A673 (cell line): ENCODE data around the gene PCNT. TPM values are rescaled to one million over a fixed set of nuclear protein-coding genes. Genes with fewer than 3 reads are reported as not detected.

Experiments
- BruUV-seq: library from RNA; stranded (reverse); fragments of 400-500 nt; replicated peaks from 2 replicates; lab custom pipeline; 2021; lab: Mats Ljungman, UMichigan
- CTCF ChIA-PET: fragments of 300-600 bp; sonication (Branson Sonifier 250); formaldehyde crosslinking; loops from one replicate; lab custom pipeline; 2022; ENCODE audit warnings: antibody characterized with exemption; lab: Charles Lee
- POLR2A ChIA-PET: fragments of 300-600 bp; sonication (Branson Sonifier 250); formaldehyde crosslinking; loops from one replicate; lab custom pipeline; 2022; ENCODE audit warnings: antibody characterized with exemption; ENCODE audit not compliant: low non-redundant PET; lab: Charles Lee
- DNase-seq: peaks from one replicate; pipeline ENCODE4 v3.0.0-alpha.2; 2015; ENCODE audit warnings: low spot score
- H3K27ac ChIP-seq: fragments of 200-600 bp; sonication (generic); 2 replicates; pipeline ENCODE4 v1.5.1; 2016; ENCODE audit warnings: mixed run types, low read depth, mild to moderate bottlenecking, mixed read lengths, antibody characterized with exemption, low read length; ENCODE audit not compliant: poor library complexity, severe bottlenecking
- H3K27me3 ChIP-seq: fragments of 200-600 bp; sonication (generic); replicated peaks from 2 replicates; pipeline ENCODE4 v1.6.1; 2017; ENCODE audit warnings: mixed run types, low read depth, mild to moderate bottlenecking, mixed read lengths, antibody characterized with exemption, low read length; ENCODE audit not compliant: insufficient read depth, poor library complexity
- H3K36me3 ChIP-seq: fragments of 200-600 bp; sonication (generic); 2 replicates; pipeline ENCODE4 v1.6.1; 2016; ENCODE audit warnings: mixed run types, mild to moderate bottlenecking, mixed read lengths, antibody characterized with exemption, low read length; ENCODE audit not compliant: insufficient read depth, poor library complexity, severe bottlenecking
- H3K4me1 ChIP-seq: fragments of 200-600 bp; sonication (generic); 2 replicates; pipeline ENCODE4 v1.6.1; 2017; ENCODE audit warnings: mixed run types, mild to moderate bottlenecking, mixed read lengths, antibody characterized with exemption, low read length; ENCODE audit not compliant: insufficient read depth, poor library complexity, severe bottlenecking
- H3K4me3 ChIP-seq: fragments of 200-600 bp; sonication (generic); 2 replicates; pipeline ENCODE4 v1.5.1; 2016; ENCODE audit warnings: low read depth, mixed run types, mild to moderate bottlenecking, mixed read lengths, low read length; ENCODE audit not compliant: poor library complexity, severe bottlenecking
- H3K9me3 ChIP-seq: fragments of 200-600 bp; sonication (generic); 2 replicates; pipeline ENCODE4 v1.6.1; 2016; ENCODE audit warnings: mixed run types, low read depth, mild to moderate bottlenecking, mixed read lengths, antibody characterized with exemption, low read length; ENCODE audit not compliant: poor library complexity, severe bottlenecking
- EZH2 ChIP-seq: fragments of 200-600 bp; sonication (generic); IDR thresholded peaks from 2 replicates; pipeline ENCODE4 v1.6.1; 2017; ENCODE audit warnings: borderline replicate concordance, low read depth, mild to moderate bottlenecking, mixed read lengths, antibody characterized with exemption, low read length; ENCODE audit not compliant: poor library complexity, severe bottlenecking
- intact Hi-C: fragments of 100-400 bp; cut with micrococcal nuclease; formaldehyde crosslinking; loops from one replicate; pipeline ENCODE4 v1.10.0; 2022; ENCODE audit not compliant: unreplicated experiment
- total RNA-seq: library from RNA; stranded (reverse); gene quantifications from 2 replicates; pipeline ENCODE4 v1.2.3, GENCODE V29; 2021
- TF ChIP-seq, protein P1 (sequence below): fragments of 300-800, 200-600 bp; sonication (generic); conservative IDR thresholded peaks from 2 replicates; pipeline ENCODE4 v1.5.1; 2017; ENCODE audit warnings: low read depth, mild to moderate bottlenecking, antibody characterized with exemption, low read length, moderate library complexity, mixed read lengths

PCNT gene
- total RNA-seq, 1 experiment from 2014 or later: 66.4 TPM

DNA sequence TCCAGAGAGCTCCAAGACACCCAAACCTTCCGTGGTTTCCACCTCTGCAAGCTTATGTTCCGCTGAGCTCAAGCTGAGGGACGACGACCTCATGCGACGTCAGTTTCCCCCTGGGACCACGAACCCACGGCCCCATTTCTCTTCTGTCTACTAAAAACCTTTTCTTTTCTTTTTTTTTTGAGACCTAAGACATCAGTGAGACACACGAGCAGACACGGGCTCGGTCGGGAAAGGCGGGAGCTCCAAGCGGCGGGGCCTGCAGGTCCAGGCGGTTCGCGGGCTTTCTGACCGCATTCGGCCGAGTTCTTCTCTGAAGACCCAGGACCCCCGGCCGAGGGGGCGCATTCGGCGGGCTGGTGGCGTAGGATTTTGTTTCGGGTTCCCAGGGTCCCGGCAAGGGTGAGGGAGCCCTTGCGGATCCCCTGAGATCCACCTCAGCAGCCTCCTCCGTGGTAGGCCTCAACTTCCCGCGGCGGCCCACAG, 688 bp upstream of the PCNT start:
- TF ChIP-seq, protein P1, sequence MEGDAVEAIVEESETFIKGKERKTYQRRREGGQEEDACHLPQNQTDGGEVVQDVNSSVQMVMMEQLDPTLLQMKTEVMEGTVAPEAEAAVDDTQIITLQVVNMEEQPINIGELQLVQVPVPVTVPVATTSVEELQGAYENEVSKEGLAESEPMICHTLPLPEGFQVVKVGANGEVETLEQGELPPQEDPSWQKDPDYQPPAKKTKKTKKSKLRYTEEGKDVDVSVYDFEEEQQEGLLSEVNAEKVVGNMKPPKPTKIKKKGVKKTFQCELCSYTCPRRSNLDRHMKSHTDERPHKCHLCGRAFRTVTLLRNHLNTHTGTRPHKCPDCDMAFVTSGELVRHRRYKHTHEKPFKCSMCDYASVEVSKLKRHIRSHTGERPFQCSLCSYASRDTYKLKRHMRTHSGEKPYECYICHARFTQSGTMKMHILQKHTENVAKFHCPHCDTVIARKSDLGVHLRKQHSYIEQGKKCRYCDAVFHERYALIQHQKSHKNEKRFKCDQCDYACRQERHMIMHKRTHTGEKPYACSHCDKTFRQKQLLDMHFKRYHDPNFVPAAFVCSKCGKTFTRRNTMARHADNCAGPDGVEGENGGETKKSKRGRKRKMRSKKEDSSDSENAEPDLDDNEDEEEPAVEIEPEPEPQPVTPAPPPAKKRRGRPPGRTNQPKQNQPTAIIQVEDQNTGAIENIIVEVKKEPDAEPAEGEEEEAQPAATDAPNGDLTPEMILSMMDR: no peak
- TF ChIP-seq EZH2: no peak
- intact Hi-C loops: loop anchor here (5.0 kb wide), 1 partner anchor 96 kb away; the partner anchor contains the start of gene LSS
- peaks cover 25% of the 10 kb centered on the region for H3K36me3 ChIP-seq
- peak overlapping the region; percentile 100 for H3K27ac ChIP-seq
- DNase-seq: no peak
- H3K4me3 ChIP-seq: peak overlapping the region; percentile 89
- H3K9me3 ChIP-seq: no peaks in the 10 kb centered on the region
- H3K4me1 ChIP-seq: peaks cover 27% of the 10 kb centered on the region
- CTCF ChIA-PET: interaction anchor here (0.5 kb wide), 1 partner anchor 350 kb away, joined by 8 read pairs; no protein-coding TSS in a partner anchor
- no peaks in the 10 kb centered on the region for H3K27me3 ChIP-seq
- BruUV-seq: no TSS peak
- POLR2A ChIA-PET: interaction anchor here (0.6 kb wide), 3 partner anchors 9 to 105 kb away, joined by 3 to 11 read pairs (median 5); no protein-coding TSS in a partner anchor

DNA sequence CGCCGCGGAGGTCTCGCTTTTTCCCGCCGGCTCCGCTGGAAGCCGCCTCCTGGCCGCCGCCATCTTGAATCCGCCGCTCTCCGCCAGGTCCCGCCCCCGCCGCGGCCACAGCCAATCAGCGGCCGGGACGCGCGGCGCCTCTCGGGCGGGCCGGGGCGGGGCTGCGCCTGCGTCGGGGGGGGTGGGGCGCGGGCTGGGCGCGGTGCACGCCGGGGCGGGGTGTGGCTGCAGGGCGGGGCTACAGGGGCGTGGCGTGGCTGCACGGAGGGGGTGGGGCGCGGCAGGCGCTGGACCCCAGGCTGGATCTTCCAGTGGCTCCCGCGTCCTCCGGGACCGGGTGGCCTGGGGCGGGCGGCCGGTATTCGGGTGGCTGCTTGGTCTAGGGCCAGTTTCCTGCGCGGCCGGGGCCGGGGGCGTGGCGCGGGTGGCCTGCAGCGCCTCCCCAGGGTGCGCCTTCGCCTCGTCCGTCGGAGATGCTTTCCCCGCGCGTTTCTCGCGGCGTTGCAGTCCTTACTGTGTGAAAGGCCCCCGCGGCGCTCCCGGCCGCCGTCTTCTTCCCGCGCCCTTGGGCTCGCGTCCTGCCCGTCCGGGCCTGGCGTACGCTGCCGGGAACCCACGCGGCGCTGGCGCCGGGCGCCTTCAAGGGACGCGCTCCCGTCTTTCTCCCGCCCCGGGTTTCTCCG, 575 bp downstream of the PCNT start:
- TF ChIP-seq, protein P1: no peak
- no peak for TF ChIP-seq EZH2
- peak; percentile 89 for DNase-seq
- Histone ChIP-seq H3K27me3 (no peaks in the 10 kb centered on the region), H3K27ac (peak overlapping the region; percentile 100), H3K4me3 (peak overlapping the region; percentile 89), H3K9me3 (no peaks in the 10 kb centered on the region), H3K36me3 (peaks cover 28% of the 10 kb centered on the region), H3K4me1 (peaks cover 27% of the 10 kb centered on the region)
- intact Hi-C loops: loop anchor here (5.0 kb wide), 1 partner anchor 97 kb away; the partner anchor contains the start of gene LSS
- BruUV-seq: no TSS peak
- CTCF ChIA-PET: interaction anchor here (0.6 kb wide), 1 partner anchor 352 kb away, joined by 4 read pairs; no protein-coding TSS in a partner anchor
- POLR2A ChIA-PET: interaction anchor here (0.6 kb wide), 1 partner anchor 128 kb away, joined by 4 read pairs; no protein-coding TSS in a partner anchor

DNA sequence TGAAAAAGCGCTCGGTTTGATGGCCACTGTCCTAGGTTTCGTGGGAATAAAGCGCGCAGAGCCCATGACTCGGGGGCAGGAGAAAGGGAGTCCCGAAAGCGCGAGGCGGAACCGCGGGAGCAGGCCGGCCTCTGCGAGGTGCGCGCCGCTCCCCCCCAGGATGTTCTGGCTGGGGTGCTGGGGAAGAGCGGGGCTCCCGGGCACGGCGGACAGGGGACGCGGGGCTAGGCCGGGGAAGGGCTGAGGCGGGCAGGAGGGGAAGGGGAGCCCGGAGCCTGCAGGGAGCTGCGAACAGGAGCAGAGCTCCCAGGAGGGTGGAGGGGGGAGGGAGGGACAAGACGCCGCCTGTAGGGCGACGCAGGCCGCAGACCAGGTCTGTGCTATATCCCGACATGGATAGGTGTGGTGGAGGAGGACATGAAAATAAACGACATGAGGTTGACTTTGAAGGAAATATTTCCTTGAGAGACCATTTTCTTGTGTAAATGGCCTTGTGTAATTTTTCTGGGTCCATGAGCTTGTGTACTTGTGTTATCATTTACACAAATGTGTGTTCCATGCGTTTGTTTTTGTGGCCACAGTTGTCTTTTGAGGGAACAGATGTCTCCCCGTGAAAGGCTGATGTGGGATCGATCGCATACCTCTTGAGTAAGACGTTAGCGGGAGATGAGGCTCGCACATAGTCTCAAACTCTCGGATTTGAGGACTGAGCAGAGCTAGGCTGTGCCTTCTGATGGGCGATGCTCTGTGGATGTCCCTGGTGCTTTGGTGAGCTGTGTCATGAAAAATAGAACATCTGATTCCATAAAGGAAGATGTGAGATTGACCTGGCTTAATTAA, 1.3 kb downstream of the PCNT start:
- peaks cover 27% of the 10 kb centered on the region for H3K4me1 ChIP-seq
- DNase-seq: peak; percentile 74
- intact Hi-C loops: no loop called here
- peaks cover 33% of the 10 kb centered on the region for H3K36me3 ChIP-seq
- H3K9me3 ChIP-seq: no peaks in the 10 kb centered on the region
- no peak for TF ChIP-seq EZH2
- TF ChIP-seq, protein P1: peak; percentile 29; the same call in 1 of the 2 replicates
- peak overlapping the region; percentile 91 for H3K27ac ChIP-seq
- peak overlapping the region; percentile 89 for H3K4me3 ChIP-seq
- BruUV-seq: TSS peak; percentile 18
- ChIA-PET CTCF (interaction anchor here (0.6 kb wide), 1 partner anchor 352 kb away, joined by 4 read pairs; no protein-coding TSS in a partner anchor), POLR2A (interaction anchor here (0.5 to 0.6 kb wide), 2 partner anchors 127 to 135 kb away, joined by 4 to 5 read pairs; no protein-coding TSS in a partner anchor)
- no peaks in the 10 kb centered on the region for H3K27me3 ChIP-seq
